Ovary (tissue), 3 donors: ENCODE results near the gene NOP53.
A peak's percentile ranks its signal among the peaks of the same experiment; 100 is the strongest.

Experiments used
- POLR2A ChIP-seq: fragments of 450-650 bp; IDR thresholded peaks from one replicate; pipeline ENCODE4 v1.6.1; 2017; ENCODE audit warnings: antibody characterized with exemption, mild to moderate bottlenecking, moderate library complexity
- TF ChIP-seq, protein P1 (sequence below), 3 donors: fragments of 450-650 bp in 2 of 3; fragments of 200-600 bp in 1 of 3; IDR thresholded peaks; one replicate each; pipeline versions ENCODE4 v1.5.1 to v1.8.0; 2016 to 2022; ENCODE audit warnings: antibody characterized with exemption in 3 of 3, mild to moderate bottlenecking in 1 of 3
- donor health status: DM: no; HTN: no; CAD: no.

DNA sequence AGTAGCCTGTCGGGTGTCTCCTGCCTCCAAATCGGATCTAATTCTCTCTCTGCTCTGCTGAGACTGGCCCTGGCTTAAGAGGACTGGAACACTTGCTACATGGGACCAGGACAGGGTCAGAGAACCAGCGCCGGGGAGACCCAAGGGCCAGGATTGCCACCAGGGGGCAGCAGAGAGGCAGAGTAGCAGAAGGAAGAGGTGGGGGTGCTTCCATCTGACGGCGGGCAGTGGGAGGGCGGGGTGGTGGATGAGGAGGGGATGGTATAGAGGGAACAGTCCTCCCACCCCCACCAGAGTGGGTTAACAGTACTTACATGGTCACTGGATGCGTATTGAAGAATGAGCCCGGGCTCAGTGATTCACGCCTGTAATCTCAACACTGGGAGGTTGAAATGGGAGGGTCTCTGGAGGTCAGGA lies 45.1 kb downstream of the NOP53 start:
- TF ChIP-seq, protein P1, sequence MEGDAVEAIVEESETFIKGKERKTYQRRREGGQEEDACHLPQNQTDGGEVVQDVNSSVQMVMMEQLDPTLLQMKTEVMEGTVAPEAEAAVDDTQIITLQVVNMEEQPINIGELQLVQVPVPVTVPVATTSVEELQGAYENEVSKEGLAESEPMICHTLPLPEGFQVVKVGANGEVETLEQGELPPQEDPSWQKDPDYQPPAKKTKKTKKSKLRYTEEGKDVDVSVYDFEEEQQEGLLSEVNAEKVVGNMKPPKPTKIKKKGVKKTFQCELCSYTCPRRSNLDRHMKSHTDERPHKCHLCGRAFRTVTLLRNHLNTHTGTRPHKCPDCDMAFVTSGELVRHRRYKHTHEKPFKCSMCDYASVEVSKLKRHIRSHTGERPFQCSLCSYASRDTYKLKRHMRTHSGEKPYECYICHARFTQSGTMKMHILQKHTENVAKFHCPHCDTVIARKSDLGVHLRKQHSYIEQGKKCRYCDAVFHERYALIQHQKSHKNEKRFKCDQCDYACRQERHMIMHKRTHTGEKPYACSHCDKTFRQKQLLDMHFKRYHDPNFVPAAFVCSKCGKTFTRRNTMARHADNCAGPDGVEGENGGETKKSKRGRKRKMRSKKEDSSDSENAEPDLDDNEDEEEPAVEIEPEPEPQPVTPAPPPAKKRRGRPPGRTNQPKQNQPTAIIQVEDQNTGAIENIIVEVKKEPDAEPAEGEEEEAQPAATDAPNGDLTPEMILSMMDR (IDR thresholded peaks at IDR 0.05), result peak; percentile 42 to 62 (median 47)
- no peak for TF ChIP-seq POLR2A
